Measurements from ENCODE around the gene ACTN4. TPM values are rescaled to one million over a fixed set of nuclear protein-coding genes. Genes with fewer than 3 reads are reported as not detected.
A peak's percentile ranks its signal among the peaks of the same experiment; 100 is the strongest.
"Not testable (repeated sequence)": the region's sequence is repeated elsewhere in the genome, so short reads cannot be mapped to it uniquely, and the experiment has no call there.

ACTN4 gene
- total RNA-seq, 1 experiment from 2014 or later = 199 TPM

DNA sequence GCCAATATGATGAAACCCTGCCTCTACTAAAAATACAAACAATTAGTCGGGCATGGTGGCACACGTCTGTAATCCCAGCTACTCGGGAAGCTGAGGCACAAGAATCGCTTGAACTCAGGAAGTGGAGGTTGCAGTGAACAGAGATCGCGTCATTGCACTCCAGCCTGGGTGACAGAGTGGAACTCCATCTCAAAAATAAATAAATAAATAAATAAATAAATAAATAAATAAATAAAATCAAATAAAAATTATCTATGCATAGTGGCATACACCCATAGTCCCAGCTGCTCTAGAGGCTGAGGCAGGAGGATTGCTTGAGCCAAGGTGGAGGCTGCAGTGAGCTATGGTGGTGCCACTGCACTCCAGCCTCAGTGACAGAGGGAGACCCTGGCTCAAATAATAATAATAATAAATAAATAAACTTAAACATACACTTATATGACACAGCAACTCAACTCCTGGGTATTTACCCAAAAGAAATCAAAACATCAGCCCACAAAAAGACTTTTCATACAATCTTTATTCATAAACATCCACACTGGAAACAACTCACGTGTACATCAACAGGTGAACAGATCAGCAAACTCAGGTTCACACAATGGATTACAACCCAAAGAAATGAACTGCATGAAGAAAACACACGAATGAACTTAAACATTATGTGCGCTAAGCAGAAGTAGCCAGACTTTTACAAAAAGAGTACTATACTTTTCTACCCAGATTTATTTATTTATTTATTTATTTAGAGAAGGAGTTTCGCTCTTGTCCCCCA, 119.0 kb downstream of the ACTN4 start:
- no peak for DNase-seq (ENCODE audit: low read depth)

DNA sequence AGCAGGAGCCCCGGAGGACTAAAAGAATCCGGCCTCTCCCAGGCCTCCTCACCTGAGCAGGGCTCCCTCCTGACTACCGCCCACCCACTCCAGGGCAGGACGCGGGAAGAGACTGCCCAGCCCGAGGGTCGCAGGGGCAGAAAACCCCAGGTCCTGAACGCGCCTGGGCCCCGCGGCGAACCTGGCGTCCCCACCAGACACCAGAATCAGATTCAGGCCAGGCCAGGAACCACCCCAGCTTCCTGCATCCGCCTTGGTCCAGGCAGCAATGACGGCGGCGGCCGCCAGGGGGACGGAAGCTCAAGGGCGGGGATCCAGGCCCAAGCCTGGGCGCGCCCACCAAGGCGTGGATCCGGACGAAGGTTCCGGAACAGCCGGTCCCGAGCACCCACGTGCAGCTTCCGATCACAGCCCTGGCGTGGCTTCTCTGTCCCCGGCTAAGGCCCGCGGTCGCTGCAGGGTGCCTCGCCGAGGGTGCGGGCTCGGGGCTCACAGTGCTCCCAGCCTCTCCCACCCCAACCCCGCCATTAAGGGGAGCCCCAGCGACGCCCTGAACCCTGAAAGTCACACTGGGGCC, 122.3 kb downstream of the ACTN4 start:
- DNase-seq (ENCODE audit: low read depth) = peak; percentile 81

DNA sequence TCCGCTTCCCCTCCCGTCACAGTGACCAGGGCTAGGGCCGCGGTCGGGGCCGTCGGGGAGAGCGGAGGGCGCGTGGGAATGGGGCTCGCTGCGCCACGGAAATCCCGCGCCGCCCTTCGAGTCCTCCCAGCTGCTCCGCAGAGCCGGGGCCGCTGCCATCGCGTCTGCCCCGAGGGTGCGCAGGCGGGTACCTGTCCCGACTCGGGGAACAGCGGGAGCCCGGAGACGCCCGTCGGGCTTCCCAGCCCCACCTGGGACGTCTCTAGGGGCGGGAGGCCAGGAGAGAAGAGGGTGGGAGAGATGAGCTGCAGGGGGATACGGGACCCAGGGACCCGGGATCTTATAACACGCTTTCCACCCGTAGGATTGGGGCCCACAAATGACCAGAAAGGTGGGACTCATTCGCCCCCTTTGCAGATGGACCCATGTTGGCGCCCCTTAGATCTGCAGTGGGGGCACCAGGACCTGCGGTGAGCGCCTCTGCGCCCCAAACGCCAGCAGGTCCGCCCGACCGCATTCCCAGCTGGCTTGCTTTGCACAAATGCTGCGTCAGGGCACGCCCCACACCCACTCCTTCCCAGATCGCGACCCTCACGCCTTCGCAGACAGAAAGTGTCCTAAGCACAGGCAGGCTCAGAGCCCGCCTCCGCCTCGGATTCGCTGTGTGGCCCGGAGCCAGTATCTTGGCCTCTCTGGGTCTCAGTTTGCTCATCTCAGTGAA, 122.9 kb downstream of the ACTN4 start:
- DNase-seq (ENCODE audit: low read depth) = not testable (repeated sequence)

DNA sequence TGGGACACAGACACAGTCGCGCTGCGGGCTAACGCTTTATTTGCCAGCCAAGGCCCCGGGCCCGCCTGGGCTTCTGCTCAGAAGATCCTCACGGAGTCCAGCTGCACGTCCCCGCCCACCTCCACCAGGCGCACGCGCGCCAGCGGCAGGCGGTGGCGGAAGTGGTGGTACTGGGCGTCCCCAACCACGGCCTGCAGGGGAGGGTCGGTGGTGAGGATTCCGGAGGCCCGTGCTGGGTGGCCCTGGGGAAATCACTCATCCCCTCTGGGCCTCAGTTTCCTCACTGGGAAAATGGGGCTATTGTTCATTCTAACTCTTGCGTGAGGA, 123.5 kb downstream of the ACTN4 start:
- DNase-seq (ENCODE audit: low read depth) = not testable (repeated sequence)

DNA sequence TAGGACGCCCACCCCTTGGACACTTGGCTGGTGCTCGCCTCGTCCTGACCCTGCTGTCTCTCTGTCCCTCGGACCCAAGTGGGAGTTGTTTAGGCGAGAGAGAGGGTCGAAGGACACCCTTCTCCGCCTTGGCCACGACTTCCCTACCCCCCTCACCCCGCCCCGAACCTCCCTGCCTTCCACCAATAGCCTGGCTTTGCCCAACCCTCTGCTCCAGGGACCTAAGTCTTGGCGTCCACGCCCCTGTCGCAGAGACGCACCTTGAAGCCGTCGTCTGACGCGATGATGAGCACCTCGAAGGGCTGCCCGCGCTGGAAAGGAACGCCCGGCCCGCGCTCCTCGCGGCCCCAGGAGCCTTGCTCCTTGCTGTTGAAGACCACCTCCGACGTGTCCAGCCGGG, 124.1 kb downstream of the ACTN4 start:
- not testable (repeated sequence) for DNase-seq (ENCODE audit: low read depth)

DNA sequence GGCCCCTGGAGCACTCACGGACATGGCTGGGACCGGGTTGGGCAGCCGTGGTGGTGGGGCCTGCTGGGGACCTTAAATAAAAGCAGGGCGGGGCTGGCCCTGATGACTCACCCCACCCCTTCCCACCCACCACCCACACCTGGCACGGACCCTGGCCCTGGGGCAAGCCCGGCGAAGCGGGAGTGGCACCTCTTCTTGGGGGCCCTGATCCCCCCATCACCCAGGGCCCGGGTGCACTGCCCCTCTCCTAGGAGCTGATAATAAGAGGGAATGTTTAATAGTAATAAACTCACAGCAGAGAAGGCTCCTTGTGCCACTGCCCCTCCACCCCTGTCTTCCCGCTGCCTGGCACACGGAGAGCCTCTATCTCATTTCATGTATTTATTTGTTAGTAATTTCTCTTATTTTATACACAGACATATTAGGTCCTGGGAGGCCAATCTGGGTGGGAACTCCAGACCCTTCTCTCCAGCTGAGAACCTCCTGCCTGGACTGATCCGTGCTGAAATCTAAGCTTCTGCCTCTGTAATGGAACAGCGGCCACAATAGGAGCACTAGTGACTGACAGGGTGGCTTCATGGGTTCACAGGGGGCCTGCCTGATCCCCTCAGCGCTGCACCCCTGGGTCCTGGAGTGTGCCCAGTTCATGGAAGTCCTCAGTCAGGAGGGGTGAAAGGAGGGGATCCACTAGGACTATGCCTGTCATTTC, 126.2 kb downstream of the ACTN4 start, which contains the start of gene LGALS7:
Gene LGALS7, minus strand, starts transcription at position 49 of the 709 bp plus-strand sequence. Its CDS starts 25 bp downstream, at position 24.
- no peak for DNase-seq (ENCODE audit: low read depth)

DNA sequence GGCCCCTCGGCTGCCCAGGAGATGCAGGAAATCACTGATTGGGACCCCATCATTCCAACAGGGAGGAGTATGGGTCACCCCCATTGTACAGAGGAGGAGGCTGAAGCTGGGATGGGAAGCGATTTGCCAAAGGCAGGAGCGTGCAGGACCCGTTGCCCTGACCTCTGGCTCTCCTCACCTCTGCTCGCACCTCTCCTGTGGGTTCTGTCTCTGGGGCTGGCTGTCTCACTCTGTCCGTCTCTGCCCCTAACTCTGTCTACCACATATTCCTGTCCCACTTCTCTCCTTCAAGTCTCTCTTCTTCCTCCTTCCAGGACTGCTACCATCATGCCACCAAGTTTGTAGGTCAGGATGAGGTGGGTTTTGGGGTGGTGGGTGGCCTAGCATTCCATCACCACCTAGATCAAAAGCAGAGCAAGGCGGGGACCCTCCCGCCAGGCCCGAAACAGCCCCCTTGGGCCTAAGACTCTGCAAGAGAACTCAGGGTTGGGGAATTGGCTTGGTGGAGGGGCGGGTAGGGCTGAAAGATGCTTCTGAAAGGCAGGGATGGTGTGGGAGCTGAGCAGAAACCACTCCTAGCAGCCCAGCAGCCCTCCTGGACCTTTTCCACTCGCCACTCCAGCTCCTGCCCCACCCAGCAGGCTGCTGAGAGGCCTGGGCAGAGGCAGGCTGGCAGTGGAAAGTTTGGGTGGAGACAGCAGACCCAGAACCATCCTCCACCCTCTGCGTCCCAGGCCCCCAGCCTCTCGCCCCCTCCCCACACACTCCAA, 126.9 kb downstream of the ACTN4 start:
- no peak for DNase-seq (ENCODE audit: low read depth)

DNA sequence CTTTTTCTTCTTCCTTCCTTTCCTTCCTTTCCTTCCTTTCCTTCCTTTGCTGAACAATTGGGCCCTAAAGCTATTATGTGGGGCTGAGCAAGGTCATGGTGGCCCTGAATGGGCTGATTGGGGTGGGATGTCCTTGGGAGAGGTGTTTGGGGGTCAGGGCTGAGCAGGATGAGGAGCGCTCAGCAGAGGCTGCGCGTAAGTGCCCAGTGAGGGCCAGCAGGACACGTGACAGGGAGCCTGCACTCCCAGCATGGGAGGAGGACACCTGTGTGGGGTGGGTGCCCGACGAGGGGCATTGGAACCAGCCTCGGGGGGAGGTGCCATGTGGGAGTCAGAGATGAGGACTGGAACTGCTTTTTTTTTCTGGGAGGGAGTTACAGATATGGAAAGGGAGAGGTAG, 131.3 kb downstream of the ACTN4 start:
- no peak for DNase-seq (ENCODE audit: low read depth)

DNA sequence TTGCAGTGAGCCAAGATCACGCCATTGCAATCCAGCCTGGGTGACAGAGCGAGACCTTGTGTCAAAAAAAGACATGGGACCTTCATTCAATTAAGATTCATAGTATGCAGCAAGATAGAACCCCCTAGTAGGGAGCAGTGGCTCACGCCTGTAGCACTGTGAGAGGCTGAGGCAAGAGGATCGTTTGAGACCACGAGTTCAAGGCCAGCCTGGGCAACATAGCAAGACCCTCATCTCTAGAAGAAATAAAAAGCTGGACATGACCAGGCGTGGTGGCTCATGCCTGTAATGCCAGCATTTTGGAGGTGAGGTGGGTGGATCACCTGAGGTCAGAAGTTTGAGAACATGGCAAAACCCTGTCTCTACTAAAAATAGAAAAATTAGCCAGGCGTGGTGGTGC, 133.0 kb downstream of the ACTN4 start:
- DNase-seq (ENCODE audit: low read depth) = no peak

DNA sequence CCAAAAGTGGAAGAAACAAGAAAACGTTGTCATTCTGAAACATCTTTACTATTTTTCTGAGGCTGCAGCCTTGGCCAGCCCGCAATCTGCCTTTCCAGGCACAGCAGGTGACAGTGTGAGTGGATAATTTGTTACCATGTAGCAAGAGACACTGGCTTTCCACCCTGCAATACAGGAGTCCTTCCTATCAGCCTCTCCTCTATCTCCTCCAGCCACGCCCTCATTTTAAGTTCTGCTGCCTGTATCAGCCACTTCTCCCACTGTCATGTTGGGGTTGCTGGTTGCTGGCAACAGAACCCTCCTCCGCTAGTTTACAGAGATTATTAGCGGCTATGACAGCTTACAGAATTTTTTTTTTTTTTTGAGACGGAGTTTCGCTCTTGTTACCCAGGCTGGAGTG, 133.6 kb downstream of the ACTN4 start:
- DNase-seq (ENCODE audit: low read depth) = no peak

Other genes with a start within 250 kb of the ACTN4 start
- 19.0 and 21.9 TPM in 2 replicates for gene FAM98C, start 244.6 kb upstream of the ACTN4 start, total RNA-seq (2014; rRNA removed; shearing (Covaris generic))
- not detected in 2 replicates for gene RASGRP4, start 221.4 kb upstream of the ACTN4 start, total RNA-seq (2014; rRNA removed; shearing (Covaris generic))
- gene RYR1, start 214.0 kb upstream of the ACTN4 start, total RNA-seq (2014; rRNA removed; shearing (Covaris generic)) = 0.03 and 0.11 TPM in 2 replicates
- gene MAP4K1, start 29.7 kb upstream of the ACTN4 start, total RNA-seq (2014; rRNA removed; shearing (Covaris generic)) = 0.11 TPM in 1 of 2 replicates, not detected in the other
- 853 and 886 TPM in 2 replicates for gene EIF3K, start 28.5 kb upstream of the ACTN4 start, total RNA-seq (2014; rRNA removed; shearing (Covaris generic))
- gene CAPN12, start 96.8 kb downstream of the ACTN4 start, total RNA-seq (2014; rRNA removed; shearing (Covaris generic)) = not detected in 2 replicates
- not detected in 2 replicates for gene LGALS7, start 125.9 kb downstream of the ACTN4 start, total RNA-seq (2014; rRNA removed; shearing (Covaris generic))
- gene LGALS7B, start 141.6 kb downstream of the ACTN4 start, total RNA-seq (2014; rRNA removed; shearing (Covaris generic)) = not detected in 2 replicates
- not detected in 2 replicates for gene LGALS4, start 165.3 kb downstream of the ACTN4 start, total RNA-seq (2014; rRNA removed; shearing (Covaris generic))
- gene ECH1, start 184.1 kb downstream of the ACTN4 start, total RNA-seq (2014; rRNA removed; shearing (Covaris generic)) = 23.8 and 24.5 TPM in 2 replicates
- gene HNRNPL, start 202.3 kb downstream of the ACTN4 start, total RNA-seq (2014; rRNA removed; shearing (Covaris generic)) = 293 and 361 TPM in 2 replicates
- gene RINL, start 230.6 kb downstream of the ACTN4 start, total RNA-seq (2014; rRNA removed; shearing (Covaris generic)) = 2.8 and 2.9 TPM in 2 replicates

Data from Daoy (cell line).